Activated naive CD4-positive, alpha-beta T cell treated with anti-CD3 and anti-CD28 coated beads, Interleukin-2, amount 10 ng/mL, durations not matched to agents 7 days and 5 days (primary cell): ENCODE data around the gene LGALS12.

Experiments
- CTCF ChIA-PET: fragments of 350-600 bp; sonication (Branson Sonifier 250); formaldehyde crosslinking; loops from one replicate; lab custom pipeline; 2021; ENCODE audit warnings: antibody characterized with exemption; lab: Charles Lee
- DNase-seq: peaks from one replicate; pipeline ENCODE4 v3.0.0-alpha.2; 2020
- H3K27ac Mint-ChIP-seq: one replicate; pipeline ENCODE4 v1.8.0; 2021; ENCODE audit warnings: mild to moderate bottlenecking, moderate library complexity, mixed read lengths
- H3K27me3 Mint-ChIP-seq: one replicate; pipeline ENCODE4 v1.8.0; 2021; ENCODE audit warnings: mild to moderate bottlenecking, mixed read lengths
- H3K36me3 Mint-ChIP-seq: one replicate; pipeline ENCODE4 v1.8.0; 2021; ENCODE audit warnings: mixed read lengths
- H3K4me1 Mint-ChIP-seq: one replicate; pipeline ENCODE4 v1.8.0; 2021; ENCODE audit warnings: mixed read lengths
- H3K4me3 Mint-ChIP-seq: one replicate; pipeline ENCODE4 v1.8.0; 2021; ENCODE audit warnings: mild to moderate bottlenecking, moderate library complexity, mixed read lengths
- H3K9me3 Mint-ChIP-seq: one replicate; pipeline ENCODE4 v1.8.0; 2021; ENCODE audit warnings: mixed read lengths

LGALS12 gene

DNA sequence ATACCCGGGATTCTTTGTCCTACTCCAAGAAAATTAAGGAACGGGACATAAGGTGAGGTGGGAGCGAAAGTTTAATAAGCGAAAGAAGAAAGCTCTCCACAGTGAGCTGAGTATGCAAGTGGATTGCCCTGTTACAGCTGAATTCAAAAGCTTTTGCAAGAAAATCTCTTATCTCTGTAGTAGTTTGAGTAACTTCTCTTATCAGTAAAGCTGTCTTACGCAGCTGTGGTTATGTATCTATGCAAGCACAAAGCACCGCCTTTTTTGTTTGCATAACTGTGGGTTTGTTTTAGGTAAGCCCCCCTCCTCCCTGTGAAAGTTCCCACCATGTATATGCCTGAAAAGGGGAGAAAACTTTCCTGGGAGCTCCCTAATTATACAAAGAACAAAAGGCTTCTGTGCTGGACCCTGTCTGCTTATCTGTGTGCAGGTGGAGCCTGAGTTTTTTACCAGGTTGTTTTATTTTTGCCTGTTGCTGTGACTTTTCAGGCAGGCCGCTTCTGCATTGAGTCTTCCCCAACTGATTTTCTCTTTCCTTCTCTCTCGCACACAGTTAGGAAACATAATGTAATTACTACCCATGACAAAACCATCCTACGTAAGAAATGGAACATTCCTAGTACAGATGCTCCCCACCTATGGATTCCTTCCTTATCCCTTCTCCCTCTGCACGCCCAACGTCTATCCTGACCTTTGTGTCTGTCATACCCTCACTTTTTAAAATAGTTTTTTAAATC lies 14.1 kb upstream of the LGALS12 start:
- Mint-ChIP-seq H3K27me3 (peaks cover 50% of the 10 kb centered on the region), H3K4me3 (no peak overlapping the region), H3K4me1 (peaks cover 13% of the 10 kb centered on the region), H3K9me3 (no peaks in the 10 kb centered on the region), H3K36me3 (no peaks in the 10 kb centered on the region), H3K27ac (no peak overlapping the region)
- no peak for DNase-seq
- CTCF ChIA-PET = interaction anchor here (0.7 to 1.6 kb wide), 4 partner anchors 13 to 147 kb away, joined by 3 to 6 read pairs (median 4); no protein-coding TSS in a partner anchor

DNA sequence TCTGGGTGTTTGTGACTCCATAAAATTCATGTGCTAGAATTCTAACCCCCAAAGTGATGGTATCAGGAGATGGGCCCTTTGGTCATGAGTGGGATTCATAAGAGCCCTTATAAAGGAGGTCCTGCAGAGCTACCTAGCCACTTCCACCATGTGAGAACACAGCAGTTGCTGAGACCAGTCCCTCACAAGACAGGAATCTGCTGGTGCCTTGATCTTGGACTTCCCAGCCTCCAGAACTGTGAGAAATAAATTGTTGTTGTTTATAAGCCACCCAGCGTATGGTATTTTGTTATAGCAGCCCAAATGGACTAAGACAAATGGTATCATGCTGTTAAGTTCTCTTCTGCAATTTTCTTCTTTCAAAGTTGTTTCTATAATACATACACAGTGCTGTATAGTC lies 13.4 kb upstream of the LGALS12 start:
- DNase-seq = no peak
- no peak overlapping the region for H3K27ac Mint-ChIP-seq
- H3K4me3 Mint-ChIP-seq = no peak overlapping the region
- peaks cover 13% of the 10 kb centered on the region for H3K4me1 Mint-ChIP-seq
- CTCF ChIA-PET = no interaction called here
- H3K27me3 Mint-ChIP-seq = peaks cover 50% of the 10 kb centered on the region
- H3K9me3 Mint-ChIP-seq = no peaks in the 10 kb centered on the region
- H3K36me3 Mint-ChIP-seq = no peaks in the 10 kb centered on the region

DNA sequence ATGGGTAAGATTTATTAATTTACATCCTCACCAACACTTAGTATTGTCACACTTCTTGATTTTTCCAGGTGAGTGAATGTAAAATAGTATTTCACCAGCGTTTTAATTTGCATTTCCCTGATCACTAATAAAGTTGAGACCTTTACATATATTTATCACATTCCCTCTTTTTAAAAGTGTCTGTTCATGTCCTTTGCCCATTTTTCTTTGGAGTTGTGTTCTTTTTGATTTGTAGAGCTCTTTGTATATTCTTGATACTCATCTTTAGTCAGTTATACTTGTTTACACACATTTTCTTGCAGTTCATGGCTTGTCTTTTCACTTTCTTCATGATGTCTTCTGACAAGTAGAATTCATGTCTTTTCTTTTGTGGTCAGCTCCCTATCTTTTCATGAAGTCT lies 12.8 kb upstream of the LGALS12 start:
- Mint-ChIP-seq H3K27ac (no peak overlapping the region), H3K27me3 (peaks cover 47% of the 10 kb centered on the region), H3K4me3 (no peak overlapping the region), H3K36me3 (no peaks in the 10 kb centered on the region), H3K9me3 (no peaks in the 10 kb centered on the region), H3K4me1 (peaks cover 13% of the 10 kb centered on the region)
- CTCF ChIA-PET = no interaction called here
- no peak for DNase-seq

DNA sequence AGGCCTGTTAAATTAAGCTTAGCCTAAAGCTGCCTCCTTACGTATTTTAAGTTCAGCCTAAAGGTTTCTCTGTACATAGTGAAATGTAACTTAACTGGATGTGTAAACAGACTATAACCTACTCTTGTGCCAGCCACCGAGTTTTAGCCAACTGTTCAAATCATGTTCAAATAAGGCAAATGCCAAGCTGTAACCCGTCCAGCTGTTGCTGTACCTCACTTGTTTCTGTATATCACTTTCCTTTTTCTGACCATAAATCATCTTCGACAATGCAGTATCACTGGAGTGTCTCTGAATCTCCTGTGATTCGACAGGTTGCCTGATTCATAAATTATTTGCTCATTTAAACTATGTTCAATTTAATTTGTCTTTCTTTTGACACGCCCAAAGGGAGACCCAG lies 10.9 kb upstream of the LGALS12 start:
- Mint-ChIP-seq H3K9me3 (peaks cover 9% of the 10 kb centered on the region), H3K4me3 (no peak overlapping the region), H3K4me1 (peaks cover 13% of the 10 kb centered on the region), H3K36me3 (no peaks in the 10 kb centered on the region), H3K27me3 (peaks cover 48% of the 10 kb centered on the region), H3K27ac (no peak overlapping the region)
- CTCF ChIA-PET = no interaction called here
- DNase-seq = no peak

DNA sequence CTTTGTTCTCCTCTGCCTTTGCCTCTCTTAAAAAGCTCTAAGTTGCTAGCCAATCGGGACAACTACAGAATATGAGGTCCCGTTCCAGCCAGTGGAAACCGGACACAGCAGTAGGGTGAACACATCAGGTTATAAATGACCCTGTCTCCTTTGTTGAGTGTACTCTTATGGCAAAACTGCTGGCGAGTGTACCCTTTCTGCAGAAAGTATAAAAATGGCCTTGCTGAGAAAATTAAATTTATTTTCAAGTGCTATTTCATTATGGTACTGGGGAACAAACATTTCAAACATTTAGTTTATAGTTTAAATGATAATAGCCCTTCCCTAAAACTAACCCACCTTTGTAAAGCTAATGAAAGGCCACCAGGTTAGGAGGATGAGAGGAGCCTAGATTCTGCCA lies 6.0 kb upstream of the LGALS12 start:
- CTCF ChIA-PET = no interaction called here
- H3K27me3 Mint-ChIP-seq = peaks cover 16% of the 10 kb centered on the region
- no peak overlapping the region for H3K27ac Mint-ChIP-seq
- peaks cover 10% of the 10 kb centered on the region for H3K36me3 Mint-ChIP-seq
- DNase-seq = no peak
- peaks cover 27% of the 10 kb centered on the region for H3K9me3 Mint-ChIP-seq
- no peak overlapping the region for H3K4me3 Mint-ChIP-seq
- peaks cover 10% of the 10 kb centered on the region for H3K4me1 Mint-ChIP-seq

DNA sequence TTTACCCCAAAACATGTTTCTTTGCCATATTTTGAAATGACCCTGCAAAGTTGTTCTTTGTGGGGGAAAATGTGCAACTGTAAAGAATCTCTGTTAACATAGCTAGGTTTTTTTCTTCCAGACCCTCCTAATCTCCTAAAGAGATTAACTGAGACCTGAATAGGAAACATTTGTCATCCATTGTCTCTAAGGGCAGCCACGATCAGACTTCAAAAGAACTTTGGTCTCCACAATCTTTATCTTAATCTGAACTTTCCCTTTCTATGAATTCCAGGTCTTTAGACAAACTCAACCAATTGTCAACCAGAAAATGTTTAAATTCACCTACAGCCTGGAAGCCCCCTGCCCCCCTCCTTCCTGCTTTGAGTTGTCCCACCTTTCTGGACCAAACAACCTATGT lies 4.6 kb upstream of the LGALS12 start:
- peaks cover 15% of the 10 kb centered on the region for H3K27me3 Mint-ChIP-seq
- H3K9me3 Mint-ChIP-seq = peaks cover 27% of the 10 kb centered on the region
- peaks cover 10% of the 10 kb centered on the region for H3K4me1 Mint-ChIP-seq
- CTCF ChIA-PET = no interaction called here
- no peak for DNase-seq
- H3K36me3 Mint-ChIP-seq = peaks cover 10% of the 10 kb centered on the region
- H3K27ac Mint-ChIP-seq = no peak overlapping the region
- no peak overlapping the region for H3K4me3 Mint-ChIP-seq

DNA sequence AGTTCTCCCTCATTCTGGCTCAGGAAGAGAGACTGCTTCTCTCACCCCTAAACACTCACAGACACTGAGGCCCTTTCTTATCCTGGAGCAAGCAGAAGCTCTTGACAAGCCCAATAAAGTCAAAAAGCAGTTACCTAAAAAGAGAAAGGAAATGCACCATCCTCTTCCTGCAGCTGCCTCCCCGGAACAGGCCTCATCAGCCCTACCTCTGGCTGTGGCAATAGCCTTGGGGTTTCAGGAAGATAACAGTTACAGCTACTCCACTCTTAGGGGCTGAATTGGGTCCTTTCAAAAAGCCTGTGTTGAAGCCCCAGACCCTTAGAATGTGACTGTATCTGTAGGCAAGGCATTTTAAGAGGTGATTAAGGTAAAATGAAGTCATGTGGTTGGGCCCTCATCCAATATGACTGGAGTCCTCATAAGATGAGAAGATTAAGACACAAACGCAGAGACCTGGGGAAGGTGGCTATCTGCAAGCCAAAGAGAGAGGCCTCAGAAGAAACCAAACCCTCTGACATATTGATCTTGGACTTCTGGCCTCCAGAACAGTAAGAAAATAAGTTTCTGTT lies 3.5 kb upstream of the LGALS12 start:
- Mint-ChIP-seq H3K36me3 (peaks cover 10% of the 10 kb centered on the region), H3K4me1 (peaks cover 10% of the 10 kb centered on the region), H3K27me3 (peaks cover 15% of the 10 kb centered on the region), H3K27ac (no peak overlapping the region), H3K9me3 (peaks cover 27% of the 10 kb centered on the region), H3K4me3 (no peak overlapping the region)
- no peak for DNase-seq
- CTCF ChIA-PET = no interaction called here

GRCh38 chr11:63503492-63503891 lies 2.4 kb upstream of the LGALS12 start:
- Mint-ChIP-seq H3K4me1 (peaks cover 10% of the 10 kb centered on the region), H3K27ac (no peak overlapping the region), H3K36me3 (peaks cover 10% of the 10 kb centered on the region), H3K27me3 (peaks cover 15% of the 10 kb centered on the region), H3K4me3 (no peak overlapping the region), H3K9me3 (peaks cover 27% of the 10 kb centered on the region)
- DNase-seq = no peak
- CTCF ChIA-PET = no interaction called here

- Mint-ChIP-seq H3K27ac (no peak overlapping the region), H3K4me3 (no peak overlapping the region), H3K27me3 (peaks cover 15% of the 10 kb centered on the region), H3K36me3 (peaks cover 10% of the 10 kb centered on the region), H3K4me1 (peaks cover 10% of the 10 kb centered on the region), H3K9me3 (peaks cover 27% of the 10 kb centered on the region)
- no peak for DNase-seq
- CTCF ChIA-PET = interaction anchor here (1.0 to 1.3 kb wide), 2 partner anchors 12 to 24 kb away, joined by 3 read pairs; no protein-coding TSS in a partner anchor
These were observed 1.8 kb upstream of the LGALS12 start for GRCh38 chr11:63504054-63504453.

- H3K36me3 Mint-ChIP-seq = peaks cover 10% of the 10 kb centered on the region
- DNase-seq = no peak
- peaks cover 17% of the 10 kb centered on the region for H3K9me3 Mint-ChIP-seq
- no peak overlapping the region for H3K4me3 Mint-ChIP-seq
- CTCF ChIA-PET = interaction anchor here (1.0 to 4.7 kb wide), 3 partner anchors 13 to 25 kb away, joined by 3 to 33 read pairs (median 3); no protein-coding TSS in a partner anchor
- H3K27me3 Mint-ChIP-seq = peaks cover 15% of the 10 kb centered on the region
- H3K27ac Mint-ChIP-seq = no peak overlapping the region
- peaks cover 10% of the 10 kb centered on the region for H3K4me1 Mint-ChIP-seq
These were observed 824 bp upstream of the LGALS12 start for GRCh38 chr11:63504933-63505586.

GRCh38 chr11:63506876-63507275 lies 992 bp downstream of the LGALS12 start:
- peaks cover 4% of the 10 kb centered on the region for H3K36me3 Mint-ChIP-seq
- no peak overlapping the region for H3K4me3 Mint-ChIP-seq

GRCh38 chr11:63507511-63507910 lies 1.6 kb downstream of the LGALS12 start:
- no peak overlapping the region for H3K27ac Mint-ChIP-seq
- CTCF ChIA-PET = interaction anchor here (1.0 to 4.7 kb wide), 3 partner anchors 28 to 128 kb away, joined by 4 to 33 read pairs (median 5); no protein-coding TSS in a partner anchor
- H3K9me3 Mint-ChIP-seq = no peaks in the 10 kb centered on the region
- H3K4me3 Mint-ChIP-seq = no peak overlapping the region
- DNase-seq = no peak
- H3K36me3 Mint-ChIP-seq = no peaks in the 10 kb centered on the region
- peaks cover 15% of the 10 kb centered on the region for H3K27me3 Mint-ChIP-seq
- H3K4me1 Mint-ChIP-seq = peaks cover 3% of the 10 kb centered on the region

More at GRCh38 chr11:63506876-63507275, 992 bp downstream of the LGALS12 start:
- CTCF ChIA-PET = interaction anchor here (2.6 to 4.7 kb wide), 2 partner anchors 27 to 129 kb away, joined by 5 to 33 read pairs; no protein-coding TSS in a partner anchor
- no peak for DNase-seq
- H3K27me3 Mint-ChIP-seq = peaks cover 15% of the 10 kb centered on the region
- no peak overlapping the region for H3K27ac Mint-ChIP-seq
- H3K4me1 Mint-ChIP-seq = peaks cover 10% of the 10 kb centered on the region
- H3K9me3 Mint-ChIP-seq = peaks cover 4% of the 10 kb centered on the region

DNA sequence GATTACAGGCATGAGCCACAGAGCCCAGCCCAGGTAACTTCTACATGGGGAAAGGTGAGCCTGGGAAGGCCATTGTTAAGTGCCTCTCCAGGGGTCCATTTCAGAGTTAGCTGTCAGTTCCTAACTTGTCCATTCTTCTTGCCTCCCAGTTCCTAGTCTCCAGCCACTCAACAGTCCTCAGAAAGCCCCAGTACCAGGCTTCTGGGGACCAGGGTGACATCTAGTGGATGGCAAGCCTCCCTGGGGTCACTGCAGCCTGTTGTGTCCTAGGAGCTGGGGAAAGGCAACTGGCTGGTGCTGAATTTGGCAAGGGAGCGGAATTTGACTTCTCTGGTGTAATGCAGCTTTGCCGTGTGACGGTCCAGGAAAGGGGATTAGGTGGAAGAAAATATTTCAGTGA lies 2.1 kb downstream of the LGALS12 start:
- peak; percentile 32 for DNase-seq
- H3K27me3 Mint-ChIP-seq = peaks cover 15% of the 10 kb centered on the region
- no peaks in the 10 kb centered on the region for H3K4me1 Mint-ChIP-seq
- no peaks in the 10 kb centered on the region for H3K9me3 Mint-ChIP-seq
- no peak overlapping the region for H3K4me3 Mint-ChIP-seq
- H3K36me3 Mint-ChIP-seq = no peaks in the 10 kb centered on the region
- no peak overlapping the region for H3K27ac Mint-ChIP-seq
- CTCF ChIA-PET = interaction anchor here (1.0 to 4.7 kb wide), 3 partner anchors 28 to 128 kb away, joined by 4 to 33 read pairs (median 5); no protein-coding TSS in a partner anchor

- peaks cover 15% of the 10 kb centered on the region for H3K27me3 Mint-ChIP-seq
- no peaks in the 10 kb centered on the region for H3K9me3 Mint-ChIP-seq
- DNase-seq = no peak
- CTCF ChIA-PET = interaction anchor here (1.0 to 4.7 kb wide), 3 partner anchors 29 to 127 kb away, joined by 4 to 33 read pairs (median 5); no protein-coding TSS in a partner anchor
- H3K27ac Mint-ChIP-seq = no peak overlapping the region
- H3K4me1 Mint-ChIP-seq = no peaks in the 10 kb centered on the region
- H3K36me3 Mint-ChIP-seq = no peaks in the 10 kb centered on the region
- no peak overlapping the region for H3K4me3 Mint-ChIP-seq
These were observed 2.9 kb downstream of the LGALS12 start for GRCh38 chr11:63508745-63509144.
